Measurements from ENCODE around the gene RAI14. TPM values are rescaled to one million over a fixed set of nuclear protein-coding genes. Genes with fewer than 3 reads are reported as not detected.

Gene RAI14
- total RNA-seq, 6 experiments from 2014 or later: 11.9 to 30.8 (median 20.8) TPM

- WGBS (ENCODE audit: insufficient coverage, low coverage, low lambda C conversion rate, missing lambda C conversion rate): 86% methylated on average over 1 of the region's 1 CpG
- no peak for TF ChIP-seq CTCF (IDR thresholded peaks at IDR 0.05)
- TF ChIP-seq POLR2A (IDR thresholded peaks at IDR 0.05): no peak
- DNase-seq (no peak), ATAC-seq (no peak)
- intact Hi-C loops (cut with DNase I): no loop called here
- Histone ChIP-seq H3K9me3 (no peaks in the 10 kb centered on the region), H3K4me1 (peaks cover 0 to 8% (median 0%) of the 10 kb centered on the region in 4 donors), H3K4me3 (no peak overlapping the region), H3K36me3 (no peaks in the 10 kb centered on the region), H3K27ac (no peak overlapping the region), H3K27me3 (no peaks in the 10 kb centered on the region)
These were observed 212.7 kb downstream of the RAI14 start for GRCh38 chr5:34868791-34869190.

- DNase-seq (no peak), ATAC-seq (no peak)
- peaks cover 0 to 8% (median 0%) of the 10 kb centered on the region in 4 donors for H3K4me1 ChIP-seq
- 87% methylated on average over 1 of the region's 1 CpG for WGBS (ENCODE audit: insufficient coverage, low coverage, low lambda C conversion rate, missing lambda C conversion rate)
- H3K4me3 ChIP-seq: no peak overlapping the region
- no peaks in the 10 kb centered on the region for H3K9me3 ChIP-seq
- TF ChIP-seq POLR2A (IDR thresholded peaks at IDR 0.05) (no peak), CTCF (IDR thresholded peaks at IDR 0.05) (no peak)
- H3K36me3 ChIP-seq: no peaks in the 10 kb centered on the region
- H3K27ac ChIP-seq: no peak overlapping the region
- H3K27me3 ChIP-seq: no peaks in the 10 kb centered on the region
- intact Hi-C loops (cut with DNase I): no loop called here
These were observed 213.1 kb downstream of the RAI14 start for GRCh38 chr5:34869256-34869655.

- H3K4me1 ChIP-seq: peaks cover 0 to 8% (median 0%) of the 10 kb centered on the region in 4 donors
- WGBS (ENCODE audit: insufficient coverage, low coverage, low lambda C conversion rate, missing lambda C conversion rate): 77% methylated on average over 2 of the region's 2 CpGs
- no peaks in the 10 kb centered on the region for H3K36me3 ChIP-seq
- ATAC-seq (no peak), DNase-seq (no peak)
- H3K27me3 ChIP-seq: no peaks in the 10 kb centered on the region
- H3K27ac ChIP-seq: no peak overlapping the region
- no peaks in the 10 kb centered on the region for H3K9me3 ChIP-seq
- H3K4me3 ChIP-seq: no peak overlapping the region
- TF ChIP-seq CTCF (IDR thresholded peaks at IDR 0.05): no peak
- TF ChIP-seq POLR2A (IDR thresholded peaks at IDR 0.05): no peak
- intact Hi-C loops (cut with DNase I): no loop called here
These were observed 214.3 kb downstream of the RAI14 start for GRCh38 chr5:34870382-34870781.

GRCh38 chr5:34876275-34876674 lies 220.1 kb downstream of the RAI14 start:
- no peak overlapping the region for H3K27ac ChIP-seq
- no peaks in the 10 kb centered on the region for H3K36me3 ChIP-seq
- no peak for ATAC-seq
- intact Hi-C loops (cut with DNase I): no loop called here
- no peak overlapping the region for H3K4me3 ChIP-seq
- TF ChIP-seq POLR2A (IDR thresholded peaks at IDR 0.05): no peak
- TF ChIP-seq CTCF (IDR thresholded peaks at IDR 0.05): no peak
- no peaks in the 10 kb centered on the region for H3K4me1 ChIP-seq
- no peaks in the 10 kb centered on the region for H3K27me3 ChIP-seq
- no peak for DNase-seq
- no peaks in the 10 kb centered on the region for H3K9me3 ChIP-seq

GRCh38 chr5:34881246-34881645 lies 225.1 kb downstream of the RAI14 start:
- intact Hi-C loops (cut with DNase I): no loop called here
- no peak for DNase-seq
- no peak for TF ChIP-seq CTCF (IDR thresholded peaks at IDR 0.05)
- TF ChIP-seq POLR2A (IDR thresholded peaks at IDR 0.05): no peak
- Histone ChIP-seq H3K27ac (no peak overlapping the region), H3K36me3 (no peaks in the 10 kb centered on the region), H3K27me3 (no peaks in the 10 kb centered on the region), H3K4me1 (no peaks in the 10 kb centered on the region), H3K4me3 (no peak overlapping the region), H3K9me3 (no peaks in the 10 kb centered on the region)
- ATAC-seq: no peak

All from right lobe of liver (tissue), 6 donors.